ENCODE results near the gene FMNL2. TPM values are rescaled to one million over a fixed set of nuclear protein-coding genes. Genes with fewer than 3 reads are reported as not detected.

Gene FMNL2
- total RNA-seq, 4 donors from 2014 or later = 50.5 to 96.7 (median 79.6) TPM

DNA sequence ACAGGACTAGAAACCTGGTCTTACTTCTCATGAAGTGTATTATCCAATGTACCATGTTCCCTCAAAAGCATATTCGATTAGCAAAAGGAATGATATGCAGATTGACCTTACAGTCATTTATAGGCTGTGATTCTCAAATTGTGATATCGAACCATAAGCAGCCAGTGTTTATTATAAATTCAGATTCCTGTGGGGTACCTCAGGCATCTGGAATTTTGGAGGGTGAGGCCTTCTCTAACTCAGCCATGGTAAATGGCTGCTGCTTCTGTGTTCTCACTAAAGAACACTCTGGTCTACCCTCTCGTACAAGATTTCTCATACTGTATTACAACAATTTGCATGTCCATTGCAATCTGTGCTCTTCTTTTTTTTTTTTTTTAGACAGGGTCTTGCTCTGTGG, 297.8 kb downstream of the FMNL2 start:
- TF ChIP-seq, protein P1, sequence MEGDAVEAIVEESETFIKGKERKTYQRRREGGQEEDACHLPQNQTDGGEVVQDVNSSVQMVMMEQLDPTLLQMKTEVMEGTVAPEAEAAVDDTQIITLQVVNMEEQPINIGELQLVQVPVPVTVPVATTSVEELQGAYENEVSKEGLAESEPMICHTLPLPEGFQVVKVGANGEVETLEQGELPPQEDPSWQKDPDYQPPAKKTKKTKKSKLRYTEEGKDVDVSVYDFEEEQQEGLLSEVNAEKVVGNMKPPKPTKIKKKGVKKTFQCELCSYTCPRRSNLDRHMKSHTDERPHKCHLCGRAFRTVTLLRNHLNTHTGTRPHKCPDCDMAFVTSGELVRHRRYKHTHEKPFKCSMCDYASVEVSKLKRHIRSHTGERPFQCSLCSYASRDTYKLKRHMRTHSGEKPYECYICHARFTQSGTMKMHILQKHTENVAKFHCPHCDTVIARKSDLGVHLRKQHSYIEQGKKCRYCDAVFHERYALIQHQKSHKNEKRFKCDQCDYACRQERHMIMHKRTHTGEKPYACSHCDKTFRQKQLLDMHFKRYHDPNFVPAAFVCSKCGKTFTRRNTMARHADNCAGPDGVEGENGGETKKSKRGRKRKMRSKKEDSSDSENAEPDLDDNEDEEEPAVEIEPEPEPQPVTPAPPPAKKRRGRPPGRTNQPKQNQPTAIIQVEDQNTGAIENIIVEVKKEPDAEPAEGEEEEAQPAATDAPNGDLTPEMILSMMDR (IDR thresholded peaks at IDR 0.05; ENCODE audit: low read depth) = no peak

DNA sequence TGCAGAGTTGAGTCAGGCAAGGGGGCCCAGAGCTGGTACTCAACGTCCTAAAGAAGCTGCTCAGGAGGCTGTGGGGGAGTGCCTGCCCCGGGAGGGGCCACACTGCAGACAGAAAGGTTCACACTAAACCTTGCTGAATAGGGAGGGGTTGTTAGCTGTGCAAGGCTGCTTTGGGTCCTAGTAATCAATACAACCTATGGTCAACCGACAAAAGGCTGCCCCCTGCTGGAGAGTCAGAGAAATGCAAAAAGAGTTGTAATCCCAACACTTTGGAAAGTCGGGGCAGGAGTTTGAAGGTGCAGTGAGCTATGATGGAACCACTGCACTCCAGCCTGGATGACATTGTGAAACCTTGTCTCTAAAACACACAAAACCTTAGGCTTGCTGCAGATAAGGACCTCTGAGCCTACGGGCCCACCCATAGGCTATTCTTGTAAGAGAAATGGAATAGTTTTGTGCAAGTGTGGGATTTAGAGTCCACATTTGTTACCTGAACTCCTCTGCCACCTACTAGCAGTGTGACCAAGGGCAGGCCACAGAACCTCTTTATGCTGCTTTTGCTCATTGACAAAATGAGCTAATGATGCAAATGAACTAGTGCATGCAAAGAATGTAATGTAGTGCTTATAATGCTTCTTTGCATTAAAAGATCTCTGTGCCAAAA, 300.8 kb downstream of the FMNL2 start:
- TF ChIP-seq, protein P1 (IDR thresholded peaks at IDR 0.05; ENCODE audit: low read depth) = no peak

DNA sequence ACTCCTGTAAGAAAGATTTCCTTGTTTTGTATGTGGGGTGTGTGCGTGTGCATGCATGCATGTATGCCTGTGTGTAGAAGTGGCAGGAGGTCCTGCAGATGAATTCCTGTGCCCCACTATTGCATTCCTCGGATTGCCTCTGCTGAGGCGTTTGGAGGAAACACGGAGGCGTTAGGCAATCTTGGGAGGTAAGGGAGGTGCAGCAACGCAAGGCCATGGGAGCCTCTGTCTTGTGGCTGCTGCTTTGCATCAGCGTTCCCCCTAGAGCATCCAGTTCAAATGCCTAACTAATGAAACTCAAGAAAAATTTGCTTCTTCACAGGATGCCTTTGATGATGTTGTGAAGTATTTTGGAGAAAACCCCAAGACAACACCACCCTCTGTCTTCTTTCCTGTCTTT, 302.3 kb downstream of the FMNL2 start:
- TF ChIP-seq, protein P1 (IDR thresholded peaks at IDR 0.05; ENCODE audit: low read depth) = no peak

DNA sequence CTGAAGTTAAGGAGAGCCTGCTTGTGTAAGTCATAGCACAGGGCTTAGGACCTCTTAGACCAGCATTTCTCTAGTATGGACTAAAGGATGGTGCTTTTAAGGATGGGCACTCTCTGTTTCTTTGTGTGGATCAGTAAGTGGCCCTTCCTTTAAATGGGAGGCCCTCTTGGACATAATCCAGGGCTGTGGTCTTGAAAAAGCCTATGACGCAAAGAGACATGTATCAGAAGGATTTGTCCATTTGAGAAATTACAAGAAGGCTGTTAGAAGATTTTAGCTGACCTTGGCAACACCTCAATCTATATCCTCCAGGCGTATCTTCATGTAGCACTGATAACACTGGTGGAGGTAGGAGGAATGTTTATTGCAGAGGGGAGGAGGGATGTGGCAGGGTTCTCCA, 303.1 kb downstream of the FMNL2 start:
- TF ChIP-seq, protein P1 (IDR thresholded peaks at IDR 0.05; ENCODE audit: low read depth) = no peak

DNA sequence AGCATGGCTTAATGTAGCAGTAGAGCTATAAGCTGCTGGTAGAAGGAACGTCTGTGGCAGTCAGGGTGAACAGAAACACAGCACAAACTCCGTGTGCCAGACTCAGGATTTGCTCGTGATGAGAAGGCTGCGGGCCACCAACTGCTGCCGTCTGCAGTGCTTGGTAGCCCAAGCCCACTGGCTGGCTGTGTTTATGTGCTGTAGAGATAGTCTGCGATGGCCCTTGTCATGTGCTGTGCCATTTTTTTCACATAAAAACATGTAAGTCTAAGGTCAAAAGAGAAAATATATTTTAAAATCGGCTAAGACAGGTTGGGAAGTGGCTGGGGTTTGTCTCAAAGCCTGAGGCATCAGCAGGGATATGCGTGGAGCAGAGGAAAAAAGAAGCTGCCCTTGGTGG, 303.6 kb downstream of the FMNL2 start:
- TF ChIP-seq, protein P1 (IDR thresholded peaks at IDR 0.05; ENCODE audit: low read depth) = no peak

DNA sequence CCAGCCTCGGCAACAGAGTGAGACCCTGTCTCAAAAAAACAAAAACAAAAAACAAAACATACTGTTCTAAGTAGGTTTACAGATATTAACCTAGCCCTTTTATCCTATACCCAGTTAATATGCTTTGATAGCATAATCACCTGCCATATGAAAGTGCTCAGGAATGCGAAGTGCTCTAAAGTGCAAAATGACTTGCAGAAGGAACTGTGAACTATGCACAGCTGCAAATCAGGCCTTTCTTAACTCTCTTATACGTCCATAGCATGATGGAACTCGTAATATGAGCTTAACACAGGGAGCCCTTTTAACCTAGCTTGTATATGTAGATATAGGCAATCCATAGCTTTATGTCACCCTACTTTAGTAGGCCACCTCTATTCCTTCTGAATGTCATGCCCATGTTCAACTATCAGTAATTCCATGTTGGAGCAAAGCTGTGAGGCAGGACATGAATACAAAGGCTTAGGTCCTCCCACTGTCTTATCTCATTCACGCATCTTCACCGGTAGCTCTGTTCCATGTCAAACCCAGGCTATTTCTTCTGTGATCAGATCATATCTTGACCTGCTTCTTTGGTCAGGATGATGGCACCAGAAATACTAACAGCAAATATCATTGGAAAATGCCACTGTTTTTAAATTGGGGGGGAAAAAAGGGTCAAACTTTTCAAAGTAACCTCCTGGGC, 309.4 kb downstream of the FMNL2 start:
- TF ChIP-seq, protein P1 (IDR thresholded peaks at IDR 0.05; ENCODE audit: low read depth) = no peak

DNA sequence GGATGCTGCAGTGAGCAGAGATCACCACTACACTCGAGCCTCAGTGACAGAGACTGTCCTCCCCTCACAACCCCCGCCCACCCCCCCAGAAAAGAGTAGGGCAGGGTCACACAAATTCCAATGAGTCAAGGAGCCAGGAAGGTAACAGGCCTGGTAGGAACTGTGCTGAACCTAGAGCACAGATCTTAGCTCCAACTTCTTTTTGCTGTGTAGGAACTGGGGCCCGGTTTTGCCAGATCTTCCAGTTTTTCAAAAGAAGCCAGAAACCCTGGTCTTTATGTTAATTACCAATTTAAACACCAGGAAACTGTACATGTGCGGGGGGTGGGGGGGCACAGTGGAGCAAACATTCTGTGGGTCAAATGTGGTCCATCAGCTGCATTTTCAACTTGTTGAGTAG, 311.3 kb downstream of the FMNL2 start:
- TF ChIP-seq, protein P1 (IDR thresholded peaks at IDR 0.05; ENCODE audit: low read depth) = no peak
